Measurements from ENCODE around the gene ZFP90. TPM values are rescaled to one million over a fixed set of nuclear protein-coding genes. Genes with fewer than 3 reads are reported as not detected.

The ZFP90 gene
- total RNA-seq, 1 donor from 2014 or later: 18.4 TPM

DNA sequence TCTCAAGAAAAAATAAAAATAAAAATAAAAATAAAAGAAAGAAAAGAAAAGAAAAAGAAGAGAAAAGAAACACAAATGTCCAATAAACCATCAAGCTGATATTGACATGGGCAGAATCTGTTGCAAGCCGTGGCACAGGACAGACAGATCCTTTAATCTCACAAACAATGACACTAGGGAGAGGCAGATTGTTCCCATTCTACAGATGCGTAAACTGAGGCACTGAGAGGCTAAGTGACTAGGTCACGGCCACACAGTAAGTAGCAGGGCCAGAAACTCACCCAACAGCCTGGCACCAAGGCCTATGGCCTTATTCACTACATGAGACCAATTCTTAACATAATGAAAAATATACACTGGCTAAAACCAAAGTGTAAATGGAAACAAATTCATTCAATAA is 28.3 kb upstream of the ZFP90 start:
- Histone ChIP-seq H3K4me3 (ENCODE audit: low read depth, low read length) (no peak overlapping the region), H3K36me3 (ENCODE audit: control insufficient read depth, insufficient read depth, low read length) (no peaks in the 10 kb centered on the region), H3K27me3 (ENCODE audit: control insufficient read depth, insufficient read depth, low read length) (peaks cover 7% of the 10 kb centered on the region)
- DNase-seq (ENCODE audit: low read depth) (no peak), FAIRE-seq (no peak)
- TF ChIP-seq, protein P1, sequence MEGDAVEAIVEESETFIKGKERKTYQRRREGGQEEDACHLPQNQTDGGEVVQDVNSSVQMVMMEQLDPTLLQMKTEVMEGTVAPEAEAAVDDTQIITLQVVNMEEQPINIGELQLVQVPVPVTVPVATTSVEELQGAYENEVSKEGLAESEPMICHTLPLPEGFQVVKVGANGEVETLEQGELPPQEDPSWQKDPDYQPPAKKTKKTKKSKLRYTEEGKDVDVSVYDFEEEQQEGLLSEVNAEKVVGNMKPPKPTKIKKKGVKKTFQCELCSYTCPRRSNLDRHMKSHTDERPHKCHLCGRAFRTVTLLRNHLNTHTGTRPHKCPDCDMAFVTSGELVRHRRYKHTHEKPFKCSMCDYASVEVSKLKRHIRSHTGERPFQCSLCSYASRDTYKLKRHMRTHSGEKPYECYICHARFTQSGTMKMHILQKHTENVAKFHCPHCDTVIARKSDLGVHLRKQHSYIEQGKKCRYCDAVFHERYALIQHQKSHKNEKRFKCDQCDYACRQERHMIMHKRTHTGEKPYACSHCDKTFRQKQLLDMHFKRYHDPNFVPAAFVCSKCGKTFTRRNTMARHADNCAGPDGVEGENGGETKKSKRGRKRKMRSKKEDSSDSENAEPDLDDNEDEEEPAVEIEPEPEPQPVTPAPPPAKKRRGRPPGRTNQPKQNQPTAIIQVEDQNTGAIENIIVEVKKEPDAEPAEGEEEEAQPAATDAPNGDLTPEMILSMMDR (IDR thresholded peaks at IDR 0.05; ENCODE audit: insufficient read depth, low read length, severe bottlenecking): no peak

DNA sequence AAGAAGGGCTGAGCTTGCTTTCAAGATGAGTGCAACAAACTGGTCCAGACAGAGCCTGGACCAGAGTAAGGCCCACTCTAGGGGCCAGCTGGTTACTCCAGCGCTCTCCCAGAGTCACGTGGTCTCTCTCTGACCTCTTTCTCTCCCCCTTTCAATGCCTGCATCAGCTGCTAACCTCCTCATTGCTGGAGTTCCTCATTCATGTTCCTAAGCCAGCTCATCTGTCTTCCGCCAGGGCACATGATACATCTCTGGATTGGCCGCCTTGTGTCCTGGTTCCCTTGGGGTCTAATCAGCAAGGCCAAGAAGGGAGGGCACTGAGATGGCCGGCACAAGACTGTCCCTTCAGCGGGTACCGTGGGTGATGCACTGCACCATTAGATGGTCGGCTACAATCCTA is 26.9 kb upstream of the ZFP90 start:
- no peak for DNase-seq (ENCODE audit: low read depth)
- H3K27me3 ChIP-seq (ENCODE audit: control insufficient read depth, insufficient read depth, low read length): peaks cover 7% of the 10 kb centered on the region
- no peak for FAIRE-seq
- H3K4me3 ChIP-seq (ENCODE audit: low read depth, low read length): no peak overlapping the region
- H3K36me3 ChIP-seq (ENCODE audit: control insufficient read depth, insufficient read depth, low read length): no peaks in the 10 kb centered on the region
- TF ChIP-seq, protein P1 (IDR thresholded peaks at IDR 0.05; ENCODE audit: insufficient read depth, low read length, severe bottlenecking): no peak

DNA sequence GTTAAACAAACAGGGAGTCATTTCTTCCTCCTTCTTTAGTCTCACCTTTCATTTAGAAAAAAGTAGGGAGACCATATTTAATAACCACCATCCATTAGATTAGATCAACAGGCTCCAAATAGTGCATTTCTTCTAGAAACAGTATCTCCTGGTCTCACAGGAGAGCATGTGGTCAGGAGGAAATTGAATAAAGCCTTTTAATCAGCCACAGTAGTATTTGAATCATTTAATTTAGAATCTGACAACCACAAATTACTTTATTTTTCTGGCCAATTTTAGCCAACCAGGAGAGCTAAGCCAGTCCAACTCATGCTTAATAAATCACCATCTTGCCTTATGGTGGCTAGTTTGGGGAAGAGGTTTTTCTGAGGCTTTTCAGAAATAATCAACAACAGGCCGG is 26.3 kb upstream of the ZFP90 start:
- Histone ChIP-seq H3K36me3 (ENCODE audit: control insufficient read depth, insufficient read depth, low read length) (no peaks in the 10 kb centered on the region), H3K4me3 (ENCODE audit: low read depth, low read length) (no peak overlapping the region), H3K27me3 (ENCODE audit: control insufficient read depth, insufficient read depth, low read length) (peaks cover 5% of the 10 kb centered on the region)
- no peak for DNase-seq (ENCODE audit: low read depth)
- TF ChIP-seq, protein P1 (IDR thresholded peaks at IDR 0.05; ENCODE audit: insufficient read depth, low read length, severe bottlenecking): no peak
- FAIRE-seq: no peak

DNA sequence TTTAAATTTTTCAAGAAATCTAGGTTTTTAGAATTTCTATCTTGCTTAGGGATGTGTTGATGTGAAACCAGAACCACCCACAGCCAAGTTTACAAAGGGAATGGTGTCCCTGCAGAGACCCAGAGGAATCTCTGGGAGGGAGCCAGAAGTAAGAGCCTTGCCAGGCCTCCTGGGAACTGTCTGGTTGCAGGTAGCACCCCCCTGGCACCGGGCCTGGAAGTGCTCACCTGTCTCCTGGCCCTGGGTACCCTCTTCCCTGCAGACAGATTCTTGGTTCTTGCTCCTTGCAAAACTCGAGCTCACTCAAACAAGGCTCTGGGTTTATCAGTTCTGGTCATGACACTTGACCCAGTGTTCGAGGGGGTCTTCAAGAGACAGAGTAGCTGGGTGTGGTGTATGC is 24.6 kb upstream of the ZFP90 start:
- peaks cover 1% of the 10 kb centered on the region for H3K27me3 ChIP-seq (ENCODE audit: control insufficient read depth, insufficient read depth, low read length)
- no peak for FAIRE-seq
- TF ChIP-seq, protein P1 (IDR thresholded peaks at IDR 0.05; ENCODE audit: insufficient read depth, low read length, severe bottlenecking): no peak
- no peak overlapping the region for H3K4me3 ChIP-seq (ENCODE audit: low read depth, low read length)
- no peaks in the 10 kb centered on the region for H3K36me3 ChIP-seq (ENCODE audit: control insufficient read depth, insufficient read depth, low read length)
- no peak for DNase-seq (ENCODE audit: low read depth)

GRCh38 chr16:68517606-68518166 is 21.4 kb upstream of the ZFP90 start:
- FAIRE-seq (no peak), DNase-seq (ENCODE audit: low read depth) (no peak)
- Histone ChIP-seq H3K4me3 (ENCODE audit: low read depth, low read length) (no peak overlapping the region), H3K27me3 (ENCODE audit: control insufficient read depth, insufficient read depth, low read length) (no peaks in the 10 kb centered on the region), H3K36me3 (ENCODE audit: control insufficient read depth, insufficient read depth, low read length) (no peaks in the 10 kb centered on the region)
- TF ChIP-seq, protein P1 (IDR thresholded peaks at IDR 0.05; ENCODE audit: insufficient read depth, low read length, severe bottlenecking): no peak

GRCh38 chr16:68519225-68519745 is 19.8 kb upstream of the ZFP90 start:
- Histone ChIP-seq H3K36me3 (ENCODE audit: control insufficient read depth, insufficient read depth, low read length) (no peaks in the 10 kb centered on the region), H3K4me3 (ENCODE audit: low read depth, low read length) (no peak overlapping the region), H3K27me3 (ENCODE audit: control insufficient read depth, insufficient read depth, low read length) (no peaks in the 10 kb centered on the region)
- FAIRE-seq (no peak), DNase-seq (ENCODE audit: low read depth) (no peak)
- TF ChIP-seq, protein P1 (IDR thresholded peaks at IDR 0.05; ENCODE audit: insufficient read depth, low read length, severe bottlenecking): no peak

All from bronchial epithelial cell (primary cell).